GM19463 (cell line): ENCODE results near the gene HIBCH.
"Not testable (repeated sequence)": the region's sequence is repeated elsewhere in the genome, so short reads cannot be mapped to it uniquely, and the experiment has no call there.

Source experiments
- ATAC-seq: cut with Tn5 transposase; IDR thresholded peaks from one replicate; pipeline ENCODE4 v1.9.1; 2021; ENCODE audit warnings: mild to moderate bottlenecking, moderate library complexity; ENCODE audit not compliant: unreplicated experiment

Gene HIBCH

DNA sequence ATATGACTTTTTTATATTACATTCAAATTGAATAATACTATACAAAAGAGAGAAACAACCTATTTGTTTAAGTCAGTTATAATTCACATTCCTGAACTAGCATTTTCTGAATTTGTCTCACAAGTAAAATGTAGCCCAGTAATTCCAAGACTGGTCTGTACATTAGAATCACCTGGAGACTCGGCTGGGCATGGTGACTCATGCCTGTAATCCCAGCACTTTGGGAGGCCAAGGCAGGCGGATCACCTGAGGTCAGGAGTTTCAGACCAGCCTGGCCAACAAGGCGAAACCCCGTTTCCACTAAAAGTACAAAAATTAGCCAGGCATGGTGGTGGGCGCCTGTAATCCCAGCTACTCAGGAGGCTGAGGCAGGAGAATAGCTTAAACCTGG lies 7.0 kb downstream of the HIBCH start:
- not testable (repeated sequence) for ATAC-seq

- ATAC-seq, result no peak
Measured at GRCh38 chr2:190311893-190312634, 7.6 kb downstream of the HIBCH start.

- no peak for ATAC-seq
Measured at GRCh38 chr2:190308031-190308430, 11.6 kb downstream of the HIBCH start.

- ATAC-seq, result no peak
Measured at GRCh38 chr2:190304404-190304803, 15.2 kb downstream of the HIBCH start.

DNA sequence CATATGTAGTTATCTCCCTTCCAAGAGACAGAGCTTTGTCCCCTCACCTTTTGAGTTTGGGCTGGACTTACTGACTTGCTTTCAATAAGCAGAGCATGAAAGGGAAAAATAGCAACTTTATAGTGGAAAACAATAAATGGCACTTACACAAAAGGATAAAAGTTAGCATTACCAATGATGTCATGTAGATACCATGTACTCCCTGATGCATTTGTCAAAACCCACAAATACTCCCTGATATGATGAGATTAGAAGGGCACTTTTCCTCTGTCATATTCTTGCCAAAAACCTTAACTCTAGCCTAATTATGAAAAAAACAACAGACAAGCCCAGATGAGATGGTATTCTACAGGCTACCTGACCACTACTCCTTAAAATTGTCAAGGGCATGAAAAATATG lies 16.0 kb downstream of the HIBCH start:
- no peak for ATAC-seq

GRCh38 chr2:190302052-190302451 lies 17.6 kb downstream of the HIBCH start:
- no peak for ATAC-seq

GRCh38 chr2:190301032-190301431 lies 18.6 kb downstream of the HIBCH start:
- ATAC-seq, result no peak

GRCh38 chr2:190297880-190298279 lies 21.7 kb downstream of the HIBCH start:
- not testable (repeated sequence) for ATAC-seq

DNA sequence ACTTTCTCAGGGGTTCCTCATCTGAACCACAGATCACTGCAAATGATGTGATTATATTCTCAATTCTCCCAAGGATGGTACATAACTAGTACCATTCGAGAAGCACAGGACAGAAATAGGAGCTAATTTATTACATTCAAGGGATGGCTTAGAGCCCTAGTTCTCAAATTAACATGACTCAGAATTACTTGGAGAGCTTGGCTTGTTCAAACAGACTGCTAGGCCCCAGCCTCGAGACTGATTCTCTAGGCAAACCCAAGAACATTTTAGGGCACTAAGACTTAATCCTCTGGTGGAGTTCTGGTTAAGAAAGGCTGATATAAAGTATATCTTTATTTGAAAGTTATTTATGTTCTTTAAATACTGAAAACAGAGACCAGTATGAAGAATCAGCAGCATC lies 35.8 kb downstream of the HIBCH start:
- ATAC-seq, result no peak

GRCh38 chr2:190280565-190281350 lies 38.9 kb downstream of the HIBCH start:
- ATAC-seq, result no peak

- ATAC-seq, result not testable (repeated sequence)
Measured at GRCh38 chr2:190279256-190280134, 40.1 kb downstream of the HIBCH start.

DNA sequence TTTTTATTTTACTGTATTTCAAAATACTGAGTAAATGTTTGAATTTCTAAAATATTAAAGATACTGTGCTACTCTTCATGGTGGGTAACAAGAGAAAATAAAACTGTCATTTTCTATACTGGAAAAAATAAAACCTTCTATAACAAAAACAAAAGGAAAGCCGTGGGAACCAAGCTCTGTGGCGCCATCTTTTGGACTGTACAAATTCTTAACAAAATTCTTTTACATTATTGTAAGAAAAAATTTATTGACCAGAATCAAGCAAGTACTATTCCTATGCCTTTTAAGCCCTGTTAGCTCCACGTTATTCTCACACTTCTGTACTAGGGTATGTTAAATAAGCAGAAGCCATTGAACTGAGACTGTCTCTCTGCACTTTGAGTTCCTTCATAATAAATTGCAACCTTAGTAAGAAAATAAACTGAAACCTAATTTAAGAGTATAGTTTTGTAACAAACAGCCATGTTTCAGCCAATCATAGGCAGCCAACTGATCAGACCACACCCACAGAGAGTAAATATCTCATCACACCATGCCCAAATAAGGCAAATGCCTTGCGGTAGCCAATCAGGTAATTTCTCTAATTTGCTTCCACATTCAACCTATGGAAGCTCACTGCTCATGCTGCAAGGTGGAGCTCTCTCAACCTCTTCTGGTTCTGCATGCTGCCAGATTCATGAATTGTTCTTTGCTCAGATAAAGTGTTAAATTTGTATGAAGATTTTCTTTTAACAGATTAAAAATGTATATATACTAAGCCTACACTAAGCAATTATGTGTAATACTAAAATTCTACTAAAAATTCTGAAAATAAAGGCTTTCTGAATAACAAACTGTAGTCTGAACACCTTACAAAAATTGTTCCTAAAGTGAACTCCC lies 42.2 kb downstream of the HIBCH start:
- no peak for ATAC-seq

DNA sequence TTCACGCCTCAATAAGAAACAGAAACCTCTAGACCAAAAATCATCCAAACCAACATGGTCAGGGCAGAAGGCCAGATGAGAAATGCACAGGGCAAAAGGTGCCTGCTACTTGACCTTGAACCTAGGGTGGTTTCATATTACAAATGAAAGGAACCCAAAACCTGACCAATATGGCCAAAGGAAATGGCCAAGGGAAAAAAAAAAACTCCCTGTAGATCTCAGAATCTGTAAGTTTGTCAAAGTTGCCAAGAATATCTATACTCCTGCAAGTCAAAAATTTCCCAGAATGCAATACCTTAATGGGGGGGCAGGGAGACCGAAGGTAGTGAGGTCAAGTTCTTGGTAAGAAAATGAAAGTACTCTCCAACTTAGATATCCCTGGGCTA lies 47.2 kb downstream of the HIBCH start:
- no peak for ATAC-seq

DNA sequence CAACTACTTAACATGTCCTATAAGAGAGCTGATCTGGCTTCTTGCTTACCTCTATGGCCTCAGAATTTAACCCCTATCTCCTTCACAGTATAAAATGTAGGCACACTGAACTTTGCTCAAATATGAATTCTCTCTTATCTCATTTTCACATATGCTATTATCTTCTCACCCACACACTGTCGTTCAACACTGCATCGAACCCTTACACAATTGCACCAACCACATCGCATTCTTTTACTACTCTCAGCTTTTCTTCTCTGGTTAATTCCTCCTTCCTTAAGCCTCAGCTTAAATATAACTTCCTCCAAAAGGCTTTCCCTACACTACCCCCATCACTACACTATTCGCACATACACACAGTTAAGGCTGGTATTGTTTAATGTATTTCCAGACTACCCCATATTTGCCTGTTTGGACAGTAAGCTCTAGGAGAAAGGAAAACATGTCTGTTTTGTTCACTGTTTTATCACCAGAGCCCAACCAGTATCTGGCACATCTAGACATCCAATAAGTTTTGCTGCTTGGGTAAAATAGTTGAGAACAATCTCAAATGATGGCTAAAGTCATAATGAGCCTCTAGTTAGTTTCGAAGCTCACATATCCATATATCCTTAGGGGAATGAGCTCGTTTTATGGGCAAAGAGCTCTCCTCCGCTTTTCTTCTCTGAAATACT lies 47.7 kb downstream of the HIBCH start:
- ATAC-seq, result no peak

GRCh38 chr2:190270298-190270697 lies 49.3 kb downstream of the HIBCH start:
- no peak for ATAC-seq

DNA sequence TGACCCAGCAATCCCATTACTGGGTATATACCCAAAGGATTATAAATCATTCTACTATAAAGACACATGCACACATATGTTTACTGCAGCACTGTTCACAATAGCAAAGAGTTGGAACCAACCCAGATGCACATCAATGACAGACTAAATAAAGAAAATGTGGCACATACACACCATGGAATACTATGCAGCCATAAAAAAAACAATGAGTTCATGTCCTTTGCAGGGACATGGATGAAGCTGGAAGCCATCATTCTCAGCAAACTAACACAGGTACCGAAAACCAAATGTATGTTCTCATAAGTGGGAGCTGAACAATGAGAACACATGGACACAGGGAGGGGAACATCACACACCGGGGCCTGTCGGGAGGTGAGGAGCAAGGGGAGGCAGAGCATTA lies 49.9 kb downstream of the HIBCH start:
- ATAC-seq, result not testable (repeated sequence)

DNA sequence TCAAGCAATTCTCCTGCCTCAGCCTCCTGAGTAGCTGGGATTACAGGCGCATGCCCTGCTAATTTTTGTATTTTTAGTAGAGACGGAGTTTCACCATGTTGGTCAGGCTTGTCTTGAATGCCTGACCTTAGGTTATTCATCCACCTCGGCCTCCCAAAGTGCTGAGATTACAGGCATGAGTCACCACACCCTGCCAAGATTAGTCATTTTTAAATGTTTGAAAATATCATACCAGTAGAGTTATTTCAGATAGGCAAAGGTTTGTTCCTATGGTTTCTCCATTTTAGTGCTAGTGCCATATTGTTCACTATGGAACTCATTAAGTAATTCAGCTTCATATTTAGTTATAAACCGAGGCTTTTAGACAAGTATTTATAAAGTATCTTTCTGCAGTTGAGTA lies 52.3 kb downstream of the HIBCH start:
- no peak for ATAC-seq

- ATAC-seq, result no peak
Measured at GRCh38 chr2:190266314-190266713, 53.3 kb downstream of the HIBCH start.

- ATAC-seq, result no peak
Measured at GRCh38 chr2:190261851-190262250, 57.8 kb downstream of the HIBCH start.

DNA sequence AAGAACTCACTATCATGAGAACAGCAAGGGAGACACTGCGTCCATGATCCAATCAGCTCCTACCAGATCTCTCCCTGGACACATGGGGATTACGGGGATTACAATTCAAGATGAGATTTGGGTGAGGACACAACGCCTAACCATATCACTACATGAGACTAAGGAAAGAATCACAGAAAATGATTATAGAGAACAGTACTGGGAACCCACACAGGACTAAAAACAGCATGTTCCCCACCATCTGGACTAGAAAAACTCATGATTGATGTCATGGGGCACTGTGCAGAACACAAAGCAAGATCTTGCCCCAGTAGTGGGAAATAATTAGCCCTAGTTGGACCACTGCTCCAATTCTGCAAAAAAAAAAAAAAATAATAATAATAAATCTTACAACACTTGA lies 63.5 kb downstream of the HIBCH start:
- ATAC-seq, result no peak
